ENCODE measurements around the gene GSTT2B. TPM values are rescaled to one million over a fixed set of nuclear protein-coding genes. Genes with fewer than 3 reads are reported as not detected.
"Not testable (repeated sequence)": the region's sequence is repeated elsewhere in the genome, so short reads cannot be mapped to it uniquely, and the experiment has no call there.

GSTT2B gene
- total RNA-seq, 1 donor from 2014 or later, result 9.8 TPM

DNA sequence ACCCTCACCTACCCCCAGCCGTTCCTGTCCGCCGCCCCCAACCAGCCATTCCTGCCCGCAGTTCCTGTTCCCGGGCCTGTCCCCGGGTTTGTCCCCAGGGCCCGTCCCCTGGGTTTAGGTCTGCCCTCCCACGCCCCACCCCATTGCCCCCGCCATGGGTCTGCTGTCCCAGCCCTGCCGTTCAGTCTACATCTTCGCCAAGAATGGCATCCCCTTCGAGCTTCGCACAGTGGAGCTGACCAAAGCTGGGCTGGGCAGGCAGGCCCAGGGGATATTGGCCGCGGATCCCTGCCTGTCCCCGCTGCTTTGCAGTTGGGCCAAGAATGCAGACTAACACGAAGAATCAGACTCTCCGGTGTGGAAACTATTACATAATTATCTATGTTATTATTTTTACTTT lies 11.2 kb downstream of the GSTT2B start:
- H3K27ac ChIP-seq; H3K4me3 ChIP-seq; H3K4me1 ChIP-seq; H3K9me3 ChIP-seq; DNase-seq; intact Hi-C loops (cut with DNase I); H3K27me3 ChIP-seq; H3K36me3 ChIP-seq; ATAC-seq: not testable (repeated sequence)

DNA sequence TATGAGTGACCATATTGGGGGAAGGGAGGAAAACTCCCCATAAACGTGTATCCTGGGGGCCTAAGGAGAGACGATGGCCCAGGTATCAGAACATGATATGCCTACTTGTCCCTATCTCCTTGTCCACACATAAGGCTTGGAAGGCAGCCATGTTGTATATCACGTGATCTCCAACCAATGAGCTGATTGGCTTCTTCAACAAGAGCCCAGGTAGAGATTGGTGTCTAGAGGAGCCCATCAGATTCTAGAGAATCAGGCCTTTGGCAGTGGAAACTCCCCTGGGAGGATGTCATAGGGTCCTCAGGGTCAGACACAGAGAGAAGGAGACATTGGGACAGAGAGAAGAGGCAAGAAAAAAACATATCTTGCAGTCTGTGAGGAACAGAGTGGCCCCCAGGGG lies 13.6 kb downstream of the GSTT2B start:
- H3K27ac ChIP-seq; intact Hi-C loops (cut with DNase I); H3K4me3 ChIP-seq; ATAC-seq; H3K9me3 ChIP-seq; H3K4me1 ChIP-seq; H3K27me3 ChIP-seq; H3K36me3 ChIP-seq; DNase-seq: not testable (repeated sequence)

DNA sequence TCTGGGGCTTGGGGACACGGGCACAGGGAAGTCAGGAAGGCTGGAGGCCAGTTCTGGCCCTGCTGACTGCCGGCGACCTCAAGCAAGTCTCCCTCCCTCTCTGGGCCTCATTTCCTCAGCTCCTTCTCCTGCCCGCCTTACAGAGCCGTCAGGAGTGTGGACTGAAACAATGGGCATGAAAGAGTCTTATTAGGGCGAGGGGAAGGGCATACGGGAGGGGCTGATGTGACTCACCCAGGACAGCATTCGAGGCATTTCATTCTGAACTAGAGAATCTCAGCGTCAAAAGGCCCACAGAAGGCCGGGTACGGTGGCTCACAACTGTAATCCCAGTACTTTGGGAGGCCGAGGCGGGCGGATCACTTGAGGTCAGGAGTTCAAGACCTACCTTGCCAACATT lies 20.8 kb downstream of the GSTT2B start:
- H3K4me1 ChIP-seq; intact Hi-C loops (cut with DNase I); H3K36me3 ChIP-seq; H3K4me3 ChIP-seq; ATAC-seq; DNase-seq; H3K9me3 ChIP-seq; H3K27me3 ChIP-seq; H3K27ac ChIP-seq: not testable (repeated sequence)

DNA sequence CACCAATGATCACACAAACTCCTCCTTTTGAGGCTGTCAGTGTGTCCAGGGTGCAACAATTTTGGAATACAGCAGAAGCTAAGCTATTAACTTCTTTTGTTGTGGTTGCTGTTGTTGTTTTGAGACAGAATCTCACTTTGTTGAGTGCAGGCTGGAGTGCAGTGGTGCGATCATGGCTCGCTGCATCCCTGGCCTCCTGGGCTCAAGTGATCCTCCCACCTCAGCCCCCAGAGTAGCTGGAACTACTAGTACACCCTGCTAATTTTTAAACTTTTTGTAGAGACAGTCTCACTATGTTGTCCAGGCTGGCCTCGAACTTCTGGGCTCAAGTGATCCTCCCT lies 22.0 kb downstream of the GSTT2B start:
- intact Hi-C loops (cut with DNase I), result no loop called here
- H3K9me3 ChIP-seq, result no peaks in the 10 kb centered on the region
- H3K27ac ChIP-seq, result peak overlapping the region; percentile 4
- H3K27me3 ChIP-seq, result no peaks in the 10 kb centered on the region
- ATAC-seq, result peak; percentile 8
- no peak overlapping the region for H3K4me3 ChIP-seq
- DNase-seq, result no peak
- no peaks in the 10 kb centered on the region for H3K36me3 ChIP-seq
- TF ChIP-seq, protein P1, sequence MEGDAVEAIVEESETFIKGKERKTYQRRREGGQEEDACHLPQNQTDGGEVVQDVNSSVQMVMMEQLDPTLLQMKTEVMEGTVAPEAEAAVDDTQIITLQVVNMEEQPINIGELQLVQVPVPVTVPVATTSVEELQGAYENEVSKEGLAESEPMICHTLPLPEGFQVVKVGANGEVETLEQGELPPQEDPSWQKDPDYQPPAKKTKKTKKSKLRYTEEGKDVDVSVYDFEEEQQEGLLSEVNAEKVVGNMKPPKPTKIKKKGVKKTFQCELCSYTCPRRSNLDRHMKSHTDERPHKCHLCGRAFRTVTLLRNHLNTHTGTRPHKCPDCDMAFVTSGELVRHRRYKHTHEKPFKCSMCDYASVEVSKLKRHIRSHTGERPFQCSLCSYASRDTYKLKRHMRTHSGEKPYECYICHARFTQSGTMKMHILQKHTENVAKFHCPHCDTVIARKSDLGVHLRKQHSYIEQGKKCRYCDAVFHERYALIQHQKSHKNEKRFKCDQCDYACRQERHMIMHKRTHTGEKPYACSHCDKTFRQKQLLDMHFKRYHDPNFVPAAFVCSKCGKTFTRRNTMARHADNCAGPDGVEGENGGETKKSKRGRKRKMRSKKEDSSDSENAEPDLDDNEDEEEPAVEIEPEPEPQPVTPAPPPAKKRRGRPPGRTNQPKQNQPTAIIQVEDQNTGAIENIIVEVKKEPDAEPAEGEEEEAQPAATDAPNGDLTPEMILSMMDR (IDR thresholded peaks at IDR 0.05), result no peak
- H3K4me1 ChIP-seq, result no peaks in the 10 kb centered on the region

DNA sequence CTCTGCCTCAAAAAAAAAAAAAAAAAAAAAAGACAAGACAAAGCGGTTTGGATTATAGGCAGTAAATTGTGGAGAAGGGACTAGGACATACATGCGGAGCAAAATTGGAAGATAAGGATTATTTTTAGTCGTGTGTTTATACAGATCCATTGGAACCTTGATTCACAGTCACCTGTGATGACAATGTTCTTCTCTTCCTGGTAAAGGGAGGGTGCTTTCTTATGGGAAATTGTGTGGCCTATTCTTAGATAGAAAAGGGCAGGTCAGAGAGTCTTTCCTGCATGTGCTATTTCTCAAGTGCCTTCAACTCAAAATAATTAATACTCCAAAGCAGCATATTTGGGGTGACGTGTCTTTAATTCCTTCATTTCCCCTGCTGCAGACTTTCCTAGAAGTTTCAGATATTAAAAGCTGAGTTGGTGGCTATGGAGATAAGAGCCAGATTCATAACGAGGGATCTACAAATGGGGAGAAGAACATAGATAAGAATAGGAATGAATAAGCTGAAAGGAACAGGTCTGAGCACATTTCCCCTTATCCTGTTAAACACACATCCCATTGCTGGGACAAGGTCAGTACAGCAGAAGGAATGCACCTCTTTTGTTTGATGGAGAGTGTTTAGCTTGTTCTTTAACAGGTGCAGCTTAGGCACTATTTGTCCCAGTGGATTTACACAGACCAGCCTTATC lies 22.5 kb downstream of the GSTT2B start:
- Histone ChIP-seq H3K27me3 (no peaks in the 10 kb centered on the region), H3K4me1 (no peaks in the 10 kb centered on the region), H3K27ac (peak overlapping the region; percentile 4), H3K9me3 (no peaks in the 10 kb centered on the region), H3K4me3 (no peak overlapping the region), H3K36me3 (no peaks in the 10 kb centered on the region)
- TF ChIP-seq, protein P1 (IDR thresholded peaks at IDR 0.05), result no peak
- ATAC-seq (peak; percentile 89), DNase-seq (no peak)
- intact Hi-C loops (cut with DNase I), result no loop called here

DNA sequence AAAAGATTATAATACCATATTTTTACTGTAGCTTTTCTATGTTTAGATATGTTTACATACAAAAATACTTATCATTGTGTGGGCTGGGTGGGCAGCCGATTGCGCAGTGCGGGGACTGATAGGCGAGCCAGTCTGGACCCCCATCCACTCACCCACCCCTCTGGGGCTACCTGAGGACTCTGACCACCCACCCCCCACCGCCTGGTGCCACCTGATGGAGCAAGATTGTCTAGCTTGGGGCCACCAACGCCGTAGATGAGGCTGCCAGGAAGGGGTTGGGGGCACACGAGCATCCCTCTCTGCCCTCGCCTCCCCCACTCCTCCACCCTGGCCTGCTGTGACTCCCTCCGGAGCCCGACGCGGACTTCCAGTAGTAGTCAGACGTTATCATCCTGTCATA lies 34.4 kb downstream of the GSTT2B start:
- ATAC-seq, result peak; percentile 23
- no peak for DNase-seq
- H3K4me3 ChIP-seq, result no peak overlapping the region
- no peaks in the 10 kb centered on the region for H3K4me1 ChIP-seq
- no peak overlapping the region for H3K27ac ChIP-seq
- peaks cover 7% of the 10 kb centered on the region for H3K36me3 ChIP-seq
- TF ChIP-seq, protein P1 (IDR thresholded peaks at IDR 0.05), result no peak
- H3K27me3 ChIP-seq, result no peaks in the 10 kb centered on the region
- peaks cover 5% of the 10 kb centered on the region for H3K9me3 ChIP-seq
- intact Hi-C loops (cut with DNase I), result no loop called here

DNA sequence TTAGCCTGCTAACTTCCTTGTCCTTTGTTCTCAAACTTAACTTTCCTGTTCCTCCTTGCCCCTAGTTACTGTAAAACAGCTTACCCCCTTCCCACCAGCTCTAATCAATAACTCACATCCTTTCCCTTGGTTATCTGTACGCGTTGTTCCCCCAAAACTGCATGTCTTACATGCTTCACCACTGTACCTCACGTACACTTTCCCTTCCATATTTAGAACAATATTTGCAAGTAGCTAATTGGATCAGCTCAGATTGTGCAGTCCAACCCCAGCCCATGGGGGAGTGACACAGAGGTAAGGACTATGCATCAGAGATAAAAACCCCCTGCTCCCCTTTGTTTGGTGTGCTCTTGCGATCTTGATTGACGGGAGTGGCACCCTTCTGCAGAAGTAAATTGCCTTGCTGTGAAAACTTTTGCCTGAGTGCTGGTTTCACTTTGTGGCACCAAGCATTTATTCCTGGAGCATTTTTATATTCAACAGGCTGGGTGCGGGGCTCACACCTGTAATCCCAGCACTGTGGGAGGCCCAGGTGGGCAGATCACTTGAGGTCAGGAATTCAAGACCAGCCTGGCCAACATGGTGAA lies 35.9 kb downstream of the GSTT2B start:
- H3K4me3 ChIP-seq, result no peak overlapping the region
- H3K9me3 ChIP-seq, result peaks cover 5% of the 10 kb centered on the region
- TF ChIP-seq, protein P1 (IDR thresholded peaks at IDR 0.05), result no peak
- ATAC-seq (no peak), DNase-seq (no peak)
- no peak overlapping the region for H3K27ac ChIP-seq
- H3K4me1 ChIP-seq, result no peaks in the 10 kb centered on the region
- H3K36me3 ChIP-seq, result peaks cover 7% of the 10 kb centered on the region
- intact Hi-C loops (cut with DNase I), result no loop called here
- no peaks in the 10 kb centered on the region for H3K27me3 ChIP-seq
